Measurements from ENCODE around the gene GPNMB.
"Not testable (repeated sequence)": the region's sequence is repeated elsewhere in the genome, so short reads cannot be mapped to it uniquely, and the experiment has no call there.

Gene GPNMB

GRCh38 chr7:23218196-23218595, 28.4 kb upstream of the GPNMB start:
- no peaks in the 10 kb centered on the region for H3K9me3 Mint-ChIP-seq
- H3K4me1 Mint-ChIP-seq = no peaks in the 10 kb centered on the region
- no peak overlapping the region for H3K4me3 Mint-ChIP-seq
- ATAC-seq (no peak), DNase-seq (no peak)
- peaks cover 24% of the 10 kb centered on the region for H3K27me3 Mint-ChIP-seq
- H3K27ac Mint-ChIP-seq = no peak overlapping the region

DNA sequence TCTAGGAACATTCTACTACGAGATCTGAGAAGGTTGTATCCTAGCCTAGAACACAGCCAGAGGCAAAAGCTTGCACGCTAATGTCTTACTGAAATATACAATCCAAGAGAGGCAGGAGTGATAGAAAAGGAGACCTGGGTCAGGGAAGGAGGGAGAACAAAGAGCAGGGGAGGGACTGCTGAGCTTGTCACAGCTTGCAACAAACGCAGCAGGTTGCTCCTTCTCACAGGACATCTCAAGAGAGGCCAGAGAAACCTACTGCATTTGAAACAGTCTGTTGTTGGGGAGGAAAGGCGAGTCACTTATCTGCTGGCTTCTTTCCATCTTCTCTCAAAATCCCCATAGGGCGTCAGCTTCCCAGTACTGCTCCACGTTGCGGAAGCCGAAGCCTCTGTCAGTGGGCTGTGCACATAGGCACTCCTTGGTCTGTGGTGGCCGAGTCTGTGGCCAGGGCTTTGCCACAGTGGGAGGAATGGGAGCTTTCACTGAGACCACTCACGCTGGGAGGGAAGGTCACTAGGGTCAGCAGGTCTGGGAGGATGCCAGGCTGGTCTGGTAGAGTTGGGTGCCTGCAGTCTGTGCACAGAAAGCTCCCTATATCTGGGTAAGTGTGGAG, 25.8 kb upstream of the GPNMB start:
- Mint-ChIP-seq H3K27me3 (peaks cover 23% of the 10 kb centered on the region), H3K27ac (no peak overlapping the region), H3K4me3 (no peak overlapping the region), H3K4me1 (no peaks in the 10 kb centered on the region), H3K9me3 (no peaks in the 10 kb centered on the region)
- no peak for ATAC-seq
- no peak for DNase-seq

GRCh38 chr7:23222439-23223030, 24.0 kb upstream of the GPNMB start:
- Mint-ChIP-seq H3K4me1 (no peaks in the 10 kb centered on the region), H3K27me3 (peaks cover 23% of the 10 kb centered on the region), H3K27ac (no peak overlapping the region), H3K9me3 (no peaks in the 10 kb centered on the region), H3K4me3 (no peak overlapping the region)
- ATAC-seq (no peak), DNase-seq (no peak)

GRCh38 chr7:23224364-23224763, 22.2 kb upstream of the GPNMB start:
- peaks cover 23% of the 10 kb centered on the region for H3K27me3 Mint-ChIP-seq
- not testable (repeated sequence) for H3K4me1 Mint-ChIP-seq, ATAC-seq, H3K27ac Mint-ChIP-seq, H3K9me3 Mint-ChIP-seq, H3K4me3 Mint-ChIP-seq, DNase-seq

GRCh38 chr7:23226844-23227450, 19.6 kb upstream of the GPNMB start:
- no peaks in the 10 kb centered on the region for H3K4me1 Mint-ChIP-seq
- H3K27ac Mint-ChIP-seq = no peak overlapping the region
- DNase-seq (no peak), ATAC-seq (no peak)
- peaks cover 21% of the 10 kb centered on the region for H3K27me3 Mint-ChIP-seq
- no peaks in the 10 kb centered on the region for H3K9me3 Mint-ChIP-seq
- no peak overlapping the region for H3K4me3 Mint-ChIP-seq

- H3K4me3 Mint-ChIP-seq = no peak overlapping the region
- H3K27me3 Mint-ChIP-seq = peaks cover 11% of the 10 kb centered on the region
- no peaks in the 10 kb centered on the region for H3K9me3 Mint-ChIP-seq
- no peaks in the 10 kb centered on the region for H3K4me1 Mint-ChIP-seq
- ATAC-seq (no peak), DNase-seq (no peak)
- H3K27ac Mint-ChIP-seq = no peak overlapping the region
These were observed 18.2 kb upstream of the GPNMB start for GRCh38 chr7:23228412-23228811.

GRCh38 chr7:23230641-23231101, 15.9 kb upstream of the GPNMB start:
- Mint-ChIP-seq H3K9me3 (no peaks in the 10 kb centered on the region), H3K27ac (no peak overlapping the region), H3K4me3 (no peak overlapping the region), H3K4me1 (no peaks in the 10 kb centered on the region), H3K27me3 (no peaks in the 10 kb centered on the region)
- DNase-seq = no peak
- ATAC-seq = no peak

- no peak for ATAC-seq
- Mint-ChIP-seq H3K4me3 (no peak overlapping the region), H3K9me3 (no peaks in the 10 kb centered on the region), H3K4me1 (no peaks in the 10 kb centered on the region), H3K27ac (no peak overlapping the region), H3K27me3 (no peaks in the 10 kb centered on the region)
- no peak for DNase-seq
These were observed 13.6 kb upstream of the GPNMB start for GRCh38 chr7:23232966-23233365.

- no peaks in the 10 kb centered on the region for H3K27me3 Mint-ChIP-seq
- H3K4me1 Mint-ChIP-seq = no peaks in the 10 kb centered on the region
- DNase-seq (no peak), ATAC-seq (no peak)
- no peaks in the 10 kb centered on the region for H3K9me3 Mint-ChIP-seq
- H3K27ac Mint-ChIP-seq = no peak overlapping the region
- no peak overlapping the region for H3K4me3 Mint-ChIP-seq
These were observed 11.8 kb upstream of the GPNMB start for GRCh38 chr7:23234569-23235296.

GRCh38 chr7:23235813-23236221, 10.8 kb upstream of the GPNMB start:
- Mint-ChIP-seq H3K4me1 (no peaks in the 10 kb centered on the region), H3K9me3 (no peaks in the 10 kb centered on the region), H3K27ac (no peak overlapping the region), H3K4me3 (no peak overlapping the region), H3K27me3 (no peaks in the 10 kb centered on the region)
- DNase-seq (no peak), ATAC-seq (no peak)

- DNase-seq (no peak), ATAC-seq (no peak)
- Mint-ChIP-seq H3K4me1 (no peaks in the 10 kb centered on the region), H3K27me3 (no peaks in the 10 kb centered on the region), H3K27ac (no peak overlapping the region), H3K4me3 (no peak overlapping the region), H3K9me3 (no peaks in the 10 kb centered on the region)
These were observed 9.6 kb upstream of the GPNMB start for GRCh38 chr7:23237000-23237399.

DNA sequence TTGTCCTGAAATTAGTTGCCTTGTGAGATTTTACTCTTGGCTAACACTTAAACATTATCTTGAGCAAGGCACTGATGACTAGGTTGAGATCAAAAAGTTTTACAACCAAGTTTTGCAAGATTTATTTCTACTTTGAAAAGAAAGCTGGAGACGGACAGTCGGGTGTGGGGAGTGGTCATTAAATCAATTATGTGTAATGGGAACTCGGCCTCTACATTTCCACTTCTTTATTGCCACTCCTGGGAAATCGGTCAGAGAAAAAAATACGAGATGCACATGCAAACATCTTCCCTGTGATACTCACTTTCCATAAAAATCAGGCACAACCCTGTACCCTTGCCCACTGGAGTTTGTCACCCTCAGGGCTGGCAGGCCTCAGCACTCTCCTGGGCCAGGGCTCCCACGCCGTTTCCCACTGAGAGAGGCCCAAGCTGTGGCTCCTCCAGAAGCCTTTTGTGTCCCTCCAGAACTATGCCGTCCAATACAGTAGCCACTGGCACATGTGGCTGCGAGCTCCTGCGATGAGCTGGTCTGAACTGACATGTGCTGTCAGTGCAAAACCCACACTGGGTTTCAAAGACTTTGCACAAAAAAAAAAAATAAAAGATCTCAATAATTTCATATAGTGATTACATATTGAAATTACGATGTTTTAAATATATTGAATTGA, 7.5 kb upstream of the GPNMB start:
- no peak for DNase-seq
- H3K4me1 Mint-ChIP-seq = no peaks in the 10 kb centered on the region
- no peak overlapping the region for H3K27ac Mint-ChIP-seq
- peaks cover 14% of the 10 kb centered on the region for H3K27me3 Mint-ChIP-seq
- H3K9me3 Mint-ChIP-seq = no peaks in the 10 kb centered on the region
- no peak for ATAC-seq
- H3K4me3 Mint-ChIP-seq = no peak overlapping the region

DNA sequence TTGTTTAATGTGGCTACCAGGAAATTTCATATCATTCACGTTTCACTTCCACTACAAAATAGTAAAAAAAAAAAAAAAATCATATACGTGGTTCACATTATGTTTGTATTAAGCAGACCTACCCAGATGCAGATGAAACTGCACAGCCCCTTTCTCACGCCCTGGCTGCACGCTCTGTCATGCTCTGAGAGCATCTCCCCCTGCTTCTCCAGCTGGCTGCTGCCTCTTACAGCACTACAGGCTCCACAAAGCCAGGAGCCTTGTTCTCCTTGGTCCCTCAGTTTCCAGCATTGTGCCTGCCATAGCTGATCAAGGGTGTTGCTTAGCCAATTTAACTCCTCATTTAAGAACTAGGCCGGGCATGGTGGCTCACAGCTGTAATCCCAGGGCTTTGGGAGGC, 6.9 kb upstream of the GPNMB start:
- no peaks in the 10 kb centered on the region for H3K9me3 Mint-ChIP-seq
- H3K4me3 Mint-ChIP-seq = no peak overlapping the region
- H3K4me1 Mint-ChIP-seq = no peaks in the 10 kb centered on the region
- DNase-seq (no peak), ATAC-seq (no peak)
- peak overlapping the region in 1 of 2 donors; percentile 15 for H3K27ac Mint-ChIP-seq
- peaks cover 20% of the 10 kb centered on the region for H3K27me3 Mint-ChIP-seq

DNA sequence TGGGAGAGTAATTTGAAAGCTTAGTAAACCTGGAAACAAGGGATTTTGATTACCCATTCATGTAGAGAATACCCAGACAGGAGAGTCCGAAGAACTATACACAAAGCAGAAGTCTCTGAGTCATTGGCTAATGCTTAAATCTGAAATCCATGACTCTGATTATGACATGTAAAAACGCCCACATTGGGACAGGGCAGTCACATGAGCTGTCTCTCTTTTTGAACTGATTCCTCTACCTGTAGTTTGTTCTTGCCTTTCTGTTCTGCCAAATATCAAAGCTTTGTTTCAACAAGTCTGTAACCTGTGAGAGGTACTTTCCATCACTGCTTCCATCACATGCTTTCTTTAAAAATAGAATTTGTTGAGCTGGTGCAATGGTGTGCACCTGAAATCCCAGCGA, 4.3 kb upstream of the GPNMB start:
- Mint-ChIP-seq H3K9me3 (no peaks in the 10 kb centered on the region), H3K27ac (no peak overlapping the region), H3K4me1 (no peaks in the 10 kb centered on the region), H3K27me3 (peaks cover 43% of the 10 kb centered on the region), H3K4me3 (no peak overlapping the region)
- ATAC-seq = no peak
- DNase-seq = no peak

DNA sequence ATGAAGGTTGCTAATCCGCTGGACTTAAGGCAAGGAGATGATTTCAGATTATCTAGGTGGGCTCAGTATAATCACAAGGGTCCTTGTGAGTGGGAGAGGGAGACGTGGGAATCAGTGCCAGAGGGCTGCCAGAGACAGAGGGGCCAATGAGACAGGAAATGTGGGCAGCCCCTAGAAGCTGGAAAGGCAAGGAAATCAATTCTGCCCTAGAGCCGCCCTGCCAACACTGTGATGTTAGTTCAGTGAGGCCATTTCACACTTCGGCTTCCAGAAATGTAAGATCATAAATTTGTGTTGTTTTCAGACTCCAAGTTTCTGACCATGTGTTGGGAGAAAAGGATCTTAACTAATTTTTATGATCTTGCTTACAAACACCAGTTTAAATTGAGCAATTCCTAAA, 3.6 kb upstream of the GPNMB start:
- H3K4me1 Mint-ChIP-seq = peaks cover 4% of the 10 kb centered on the region
- no peak overlapping the region for H3K4me3 Mint-ChIP-seq
- H3K27me3 Mint-ChIP-seq = peaks cover 49% of the 10 kb centered on the region
- H3K27ac Mint-ChIP-seq = no peak overlapping the region
- no peak for DNase-seq
- H3K9me3 Mint-ChIP-seq = no peaks in the 10 kb centered on the region
- ATAC-seq = no peak
